ENCODE measurements around the gene AP2A1. TPM values are rescaled to one million over a fixed set of nuclear protein-coding genes. Genes with fewer than 3 reads are reported as not detected.

The AP2A1 gene
- total and polyA plus RNA-seq, 2 donors (not counting 3 experiments of a cell fraction or from before 2014, with no cell fraction given), result 108 to 113 TPM

DNA sequence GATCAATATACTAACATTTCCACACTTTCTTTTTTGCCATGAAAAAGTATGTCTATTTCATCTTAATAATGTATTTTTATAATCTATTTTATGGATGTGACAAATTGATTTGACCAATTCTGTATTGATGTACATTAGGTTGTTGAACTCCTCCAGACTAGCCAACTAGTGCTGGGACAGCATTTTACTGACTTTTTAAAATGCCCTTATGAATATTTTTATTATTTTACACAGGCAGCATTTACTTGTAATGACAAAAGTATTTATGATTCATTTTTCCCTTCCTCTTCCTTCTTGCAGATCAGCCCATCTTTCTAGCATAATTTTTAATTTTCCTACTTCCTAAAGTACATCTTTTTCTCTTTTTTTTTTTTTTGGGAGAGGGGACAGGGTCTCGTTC is 47.2 kb downstream of the AP2A1 start:
- peak overlapping the region; percentile 93 for H3K27ac ChIP-seq (ENCODE audit: insufficient read depth, low read depth, low read length)
- FAIRE-seq (no peak), DNase-seq (ENCODE audit: low read depth, low spot score) (no peak)
- dilution Hi-C loops (cut with MboI; ENCODE audit: extremely low pct_ligation_motif_present, low sequenced_read_pairs), result no loop called here
- no peaks in the 10 kb centered on the region for H3K27me3 ChIP-seq (ENCODE audit: control insufficient read depth in 2 of 2, insufficient read depth in 2 of 2, low read length in 2 of 2)
- H3K9me1 ChIP-seq (replicated peaks; ENCODE audit: control insufficient read depth, extremely low read depth, insufficient read depth, low read length), result no peaks in the 10 kb centered on the region
- BruUV-seq (replicated peaks), result no TSS peak
- H3K79me2 ChIP-seq (ENCODE audit: control insufficient read depth, insufficient read depth, low read length), result peaks cover 8% of the 10 kb centered on the region
- H3K4me1 ChIP-seq (ENCODE audit: control insufficient read depth, extremely low read depth, insufficient read depth, low read length), result peaks cover 28% of the 10 kb centered on the region
- peak overlapping the region; percentile 71 for H2AFZ ChIP-seq (ENCODE audit: low read depth, low read length)
- H3K9me3 ChIP-seq (replicated peaks; ENCODE audit: control insufficient read depth, insufficient read depth, low read length), result no peaks in the 10 kb centered on the region
- TF ChIP-seq JUN (IDR thresholded peaks at IDR 0.05; ENCODE audit: borderline replicate concordance, insufficient read depth, insufficient read length, low read depth), result no peak
- TF ChIP-seq GATA2 (IDR thresholded peaks at IDR 0.05; ENCODE audit: insufficient read depth, insufficient read length, low read depth, low read length), result no peak
- no peak for TF ChIP-seq POLR2A (IDR thresholded peaks at IDR 0.05; ENCODE audit: low read depth, low read length)
- TF ChIP-seq, protein P1, sequence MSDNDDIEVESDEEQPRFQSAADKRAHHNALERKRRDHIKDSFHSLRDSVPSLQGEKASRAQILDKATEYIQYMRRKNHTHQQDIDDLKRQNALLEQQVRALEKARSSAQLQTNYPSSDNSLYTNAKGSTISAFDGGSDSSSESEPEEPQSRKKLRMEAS (IDR thresholded peaks at IDR 0.05; ENCODE audit: insufficient read depth, insufficient read length), result no peak
- no peak for TF ChIP-seq EZH2 (IDR thresholded peaks at IDR 0.05; ENCODE audit: borderline replicate concordance, low read depth, low read length, severe bottlenecking)
- TF ChIP-seq POLR2AphosphoS5 (IDR thresholded peaks at IDR 0.05; ENCODE audit: insufficient read depth, low read depth, low read length), result no peak
- TF ChIP-seq, protein P2, sequence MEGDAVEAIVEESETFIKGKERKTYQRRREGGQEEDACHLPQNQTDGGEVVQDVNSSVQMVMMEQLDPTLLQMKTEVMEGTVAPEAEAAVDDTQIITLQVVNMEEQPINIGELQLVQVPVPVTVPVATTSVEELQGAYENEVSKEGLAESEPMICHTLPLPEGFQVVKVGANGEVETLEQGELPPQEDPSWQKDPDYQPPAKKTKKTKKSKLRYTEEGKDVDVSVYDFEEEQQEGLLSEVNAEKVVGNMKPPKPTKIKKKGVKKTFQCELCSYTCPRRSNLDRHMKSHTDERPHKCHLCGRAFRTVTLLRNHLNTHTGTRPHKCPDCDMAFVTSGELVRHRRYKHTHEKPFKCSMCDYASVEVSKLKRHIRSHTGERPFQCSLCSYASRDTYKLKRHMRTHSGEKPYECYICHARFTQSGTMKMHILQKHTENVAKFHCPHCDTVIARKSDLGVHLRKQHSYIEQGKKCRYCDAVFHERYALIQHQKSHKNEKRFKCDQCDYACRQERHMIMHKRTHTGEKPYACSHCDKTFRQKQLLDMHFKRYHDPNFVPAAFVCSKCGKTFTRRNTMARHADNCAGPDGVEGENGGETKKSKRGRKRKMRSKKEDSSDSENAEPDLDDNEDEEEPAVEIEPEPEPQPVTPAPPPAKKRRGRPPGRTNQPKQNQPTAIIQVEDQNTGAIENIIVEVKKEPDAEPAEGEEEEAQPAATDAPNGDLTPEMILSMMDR (IDR thresholded peaks at IDR 0.05; ENCODE audit: extremely low read depth in 1 of 2, insufficient read depth in 1 of 2, low read depth in 1 of 2, low read length in 2 of 2), result no peak
- TF ChIP-seq FOS (IDR thresholded peaks at IDR 0.05; ENCODE audit: borderline replicate concordance, insufficient read depth, low read length), result peak; percentile 11
- TF ChIP-seq MYC (IDR thresholded peaks at IDR 0.05; ENCODE audit: low read depth, low read length), result no peak
- intact Hi-C loops (cut with micrococcal nuclease), result no loop called here
- peak overlapping the region in 1 of 3 experiments; percentile 49 for H3K4me3 ChIP-seq (replicated peaks in 1 of 3; ENCODE audit: insufficient read depth in 1 of 3, low read depth in 1 of 3, low read length in 3 of 3)
- POLR2A ChIA-PET, result no interaction called here
- peak overlapping the region; percentile 62 for H3K9ac ChIP-seq (replicated peaks; ENCODE audit: extremely low read depth, insufficient read depth, low read length)
- CTCF ChIA-PET, result interaction anchor here (1.0 to 2.0 kb wide), 5 partner anchors 28 to 96 kb away, joined by 3 to 15 read pairs (median 3); partner anchors contain the start of gene PTOV1
- no peaks in the 10 kb centered on the region for H4K20me1 ChIP-seq (replicated peaks; ENCODE audit: control insufficient read depth, extremely low read depth, insufficient read depth, low read length)
- no peaks in the 10 kb centered on the region for H3K36me3 ChIP-seq (ENCODE audit: control insufficient read depth in 2 of 2, extremely low read depth in 1 of 2, insufficient read depth in 2 of 2, low read length in 2 of 2)
- H3K4me2 ChIP-seq (ENCODE audit: insufficient read depth, low read length), result peak overlapping the region; percentile 69
